IPS-11a (cell line): ENCODE measurements around the gene PTRHD1.
"Not testable (repeated sequence)": the region's sequence is repeated elsewhere in the genome, so short reads cannot be mapped to it uniquely, and the experiment has no call there.

Experiments used
- H3K4me3 ChIP-seq: one replicate; pipeline ENCODE4 v1.5.1; 2013; ENCODE audit warnings: low read depth, low read length, control low read depth

PTRHD1 gene

GRCh38 chr2:24792874-24793760 is at the start of gene PTRHD1, which contains the start of gene CENPO:
PTRHD1 (minus strand) TSS chr2:24793391; CDS start chr2:24793377, 14 bp downstream.
CENPO (plus strand) TSS chr2:24793425; CDS start chr2:24793920, 495 bp downstream.
- peak within 1 kb of the TSS; percentile 91 for H3K4me3 ChIP-seq

- no peak overlapping the region for H3K4me3 ChIP-seq
Observed at GRCh38 chr2:24842081-24843050, 49.2 kb upstream of the PTRHD1 start.

GRCh38 chr2:24840962-24841945 is 48.1 kb upstream of the PTRHD1 start:
- H3K4me3 ChIP-seq: no peak overlapping the region

GRCh38 chr2:24840164-24840869 is 47.1 kb upstream of the PTRHD1 start:
- H3K4me3 ChIP-seq: no peak overlapping the region

GRCh38 chr2:24839729-24840128 is 46.5 kb upstream of the PTRHD1 start:
- H3K4me3 ChIP-seq: no peak overlapping the region

GRCh38 chr2:24838541-24838940 is 45.4 kb upstream of the PTRHD1 start:
- H3K4me3 ChIP-seq: no peak overlapping the region

- H3K4me3 ChIP-seq: no peak overlapping the region
Observed at GRCh38 chr2:24837996-24838513, 44.9 kb upstream of the PTRHD1 start.

- H3K4me3 ChIP-seq: no peak overlapping the region
Observed at GRCh38 chr2:24836706-24837105, 43.5 kb upstream of the PTRHD1 start.

- no peak overlapping the region for H3K4me3 ChIP-seq
Observed at GRCh38 chr2:24836206-24836605, 43.0 kb upstream of the PTRHD1 start.

GRCh38 chr2:24835411-24835810 is 42.2 kb upstream of the PTRHD1 start:
- not testable (repeated sequence) for H3K4me3 ChIP-seq

GRCh38 chr2:24834733-24835395 is 41.7 kb upstream of the PTRHD1 start:
- H3K4me3 ChIP-seq: no peak overlapping the region

- H3K4me3 ChIP-seq: no peak overlapping the region
Observed at GRCh38 chr2:24833821-24834732, 40.9 kb upstream of the PTRHD1 start.

GRCh38 chr2:24832931-24833701 is 39.9 kb upstream of the PTRHD1 start:
- H3K4me3 ChIP-seq: no peak overlapping the region

GRCh38 chr2:24832521-24832920 is 39.3 kb upstream of the PTRHD1 start:
- no peak overlapping the region for H3K4me3 ChIP-seq

GRCh38 chr2:24832073-24832461 is 38.9 kb upstream of the PTRHD1 start:
- no peak overlapping the region for H3K4me3 ChIP-seq

GRCh38 chr2:24831221-24832072 is 38.3 kb upstream of the PTRHD1 start:
- no peak overlapping the region for H3K4me3 ChIP-seq
